CD4-positive, alpha-beta T cell treated with Interleukin-4 for 4 hours (primary cell): ENCODE results near the gene NHSL1.

ENCODE experiments used
- DNase-seq: peaks from one replicate; pipeline ENCODE4 v3.0.0-alpha.2; 2020

The NHSL1 gene, protein sequence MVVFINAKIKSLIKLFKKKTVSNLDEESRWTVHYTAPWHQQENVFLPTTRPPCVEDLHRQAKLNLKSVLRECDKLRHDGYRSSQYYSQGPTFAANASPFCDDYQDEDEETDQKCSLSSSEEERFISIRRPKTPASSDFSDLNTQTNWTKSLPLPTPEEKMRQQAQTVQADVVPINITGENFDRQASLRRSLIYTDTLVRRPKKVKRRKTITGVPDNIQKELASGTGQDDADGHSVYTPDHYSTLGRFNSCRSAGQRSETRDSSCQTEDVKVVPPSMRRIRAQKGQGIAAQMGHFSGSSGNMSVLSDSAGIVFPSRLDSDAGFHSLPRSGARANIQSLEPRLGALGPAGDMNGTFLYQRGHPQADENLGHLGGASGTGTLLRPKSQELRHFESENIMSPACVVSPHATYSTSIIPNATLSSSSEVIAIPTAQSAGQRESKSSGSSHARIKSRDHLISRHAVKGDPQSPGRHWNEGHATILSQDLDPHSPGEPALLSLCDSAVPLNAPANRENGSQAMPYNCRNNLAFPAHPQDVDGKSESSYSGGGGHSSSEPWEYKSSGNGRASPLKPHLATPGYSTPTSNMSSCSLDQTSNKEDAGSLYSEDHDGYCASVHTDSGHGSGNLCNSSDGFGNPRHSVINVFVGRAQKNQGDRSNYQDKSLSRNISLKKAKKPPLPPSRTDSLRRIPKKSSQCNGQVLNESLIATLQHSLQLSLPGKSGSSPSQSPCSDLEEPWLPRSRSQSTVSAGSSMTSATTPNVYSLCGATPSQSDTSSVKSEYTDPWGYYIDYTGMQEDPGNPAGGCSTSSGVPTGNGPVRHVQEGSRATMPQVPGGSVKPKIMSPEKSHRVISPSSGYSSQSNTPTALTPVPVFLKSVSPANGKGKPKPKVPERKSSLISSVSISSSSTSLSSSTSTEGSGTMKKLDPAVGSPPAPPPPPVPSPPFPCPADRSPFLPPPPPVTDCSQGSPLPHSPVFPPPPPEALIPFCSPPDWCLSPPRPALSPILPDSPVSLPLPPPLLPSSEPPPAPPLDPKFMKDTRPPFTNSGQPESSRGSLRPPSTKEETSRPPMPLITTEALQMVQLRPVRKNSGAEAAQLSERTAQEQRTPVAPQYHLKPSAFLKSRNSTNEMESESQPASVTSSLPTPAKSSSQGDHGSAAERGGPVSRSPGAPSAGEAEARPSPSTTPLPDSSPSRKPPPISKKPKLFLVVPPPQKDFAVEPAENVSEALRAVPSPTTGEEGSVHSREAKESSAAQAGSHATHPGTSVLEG (N-terminal part only)

DNA sequence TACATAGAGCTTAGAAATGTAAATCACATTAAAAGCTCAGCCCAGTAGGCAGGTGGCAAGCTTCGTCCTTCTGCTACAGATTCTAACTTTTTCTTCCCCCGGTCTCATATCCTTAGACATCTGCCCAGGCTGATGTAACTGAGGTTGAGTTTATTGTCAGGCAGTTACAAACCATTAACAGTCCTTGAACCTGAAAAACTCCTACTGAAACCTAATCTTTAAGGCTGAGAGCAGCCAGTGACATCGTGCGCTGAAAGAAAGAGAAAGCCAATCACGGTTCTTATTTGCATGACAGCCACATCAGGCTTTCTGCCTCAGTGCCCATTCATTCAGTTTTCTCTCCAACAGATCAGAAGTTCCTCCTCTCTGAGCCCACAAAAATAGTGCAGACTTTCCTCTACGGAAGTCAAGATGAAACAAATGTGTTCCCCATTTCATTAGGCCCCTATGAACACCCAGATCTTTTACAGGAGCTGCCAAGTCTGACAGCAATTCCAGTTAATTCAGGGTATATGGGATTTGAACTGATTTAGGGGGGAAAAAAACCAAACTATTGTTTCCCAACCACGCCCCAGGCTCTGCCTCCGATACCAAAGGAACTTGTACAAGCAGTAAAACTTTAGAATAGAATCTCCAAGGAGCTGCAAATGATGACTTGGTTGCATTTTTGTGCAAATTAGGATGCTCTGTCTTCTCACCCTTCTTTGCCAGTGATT lies at the start of gene NHSL1:
Gene NHSL1 (minus strand): TSS at position 192 of the 716 bp plus-strand sequence. CDS start 204 bp downstream, outside the sequence.
- DNase-seq: no peak

DNA sequence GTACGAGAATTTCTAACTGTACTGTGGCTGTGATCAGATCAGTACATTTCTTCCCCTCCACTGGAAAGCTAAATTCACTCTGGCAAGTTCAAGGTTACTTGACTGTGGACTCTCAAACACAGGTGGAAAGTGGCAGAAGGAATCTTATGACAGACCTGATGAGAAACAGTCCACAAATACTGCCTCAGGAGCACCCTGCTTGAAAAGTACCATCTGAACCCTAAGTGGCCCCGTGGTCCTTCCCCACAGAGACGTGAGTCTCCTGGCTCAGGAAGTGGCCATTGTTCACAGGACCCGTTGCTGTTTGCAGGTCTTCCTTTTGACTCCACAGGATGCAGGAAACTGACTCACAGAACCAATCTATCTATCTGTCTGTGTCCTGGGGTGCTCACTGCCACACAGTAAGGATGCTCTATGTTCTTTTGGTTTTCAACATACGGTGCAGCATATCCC lies 47.5 kb upstream of the NHSL1 start:
- DNase-seq: no peak

DNA sequence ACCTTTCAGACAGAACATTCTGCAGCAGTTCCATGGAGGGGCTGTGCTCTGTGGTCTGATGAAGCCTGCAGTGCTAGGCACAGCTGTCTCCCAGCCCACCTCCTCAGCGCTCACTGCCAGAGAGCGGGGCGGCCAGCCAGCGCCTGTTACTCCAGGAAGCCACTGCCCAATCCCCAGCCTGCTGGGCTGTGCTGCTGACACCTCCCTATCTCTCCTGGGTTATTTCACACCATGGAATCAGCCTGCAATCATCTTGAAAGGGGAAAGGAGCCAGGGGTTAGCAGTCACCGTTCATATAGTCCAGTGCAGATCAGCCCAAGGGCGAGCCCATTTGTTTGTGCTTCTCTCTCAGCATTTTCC lies 46.3 kb upstream of the NHSL1 start:
- DNase-seq: no peak

DNA sequence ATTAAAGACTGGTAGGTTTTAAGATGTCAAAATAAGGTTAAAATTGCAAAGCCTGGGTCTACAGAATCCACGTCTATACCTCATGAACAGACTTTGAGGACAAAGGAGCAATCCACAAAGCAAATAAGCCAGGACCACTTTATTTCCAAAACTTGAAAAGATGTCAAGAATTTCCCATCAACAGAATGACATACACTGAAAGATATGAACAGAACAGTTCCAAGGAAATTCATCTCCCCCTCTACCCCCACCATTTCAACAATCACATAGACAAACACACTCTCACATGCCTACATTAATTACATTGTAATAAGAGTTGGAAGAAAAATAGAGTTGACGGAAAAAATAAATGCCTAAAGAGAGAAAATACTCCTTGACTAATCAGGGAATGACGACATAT lies 45.2 kb upstream of the NHSL1 start:
- no peak for DNase-seq

DNA sequence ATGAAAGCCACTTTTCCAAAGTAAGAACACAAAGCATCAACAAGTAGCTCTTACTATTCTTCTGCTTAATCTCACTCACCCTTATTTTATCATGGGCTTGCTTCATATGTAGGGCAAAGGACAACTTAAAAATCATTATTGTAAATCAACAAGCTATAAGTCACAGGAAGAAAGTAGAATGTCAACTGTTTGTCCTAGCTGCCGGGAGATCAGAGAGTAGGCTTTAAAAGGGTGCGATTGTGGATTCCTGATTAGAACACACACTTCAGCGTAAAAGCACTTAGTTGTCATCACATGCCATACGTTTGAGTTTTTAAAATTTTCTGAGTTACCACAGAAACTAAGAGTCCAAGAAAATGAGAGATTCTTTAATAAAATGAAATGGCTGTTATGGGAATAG lies 44.4 kb upstream of the NHSL1 start:
- no peak for DNase-seq

DNA sequence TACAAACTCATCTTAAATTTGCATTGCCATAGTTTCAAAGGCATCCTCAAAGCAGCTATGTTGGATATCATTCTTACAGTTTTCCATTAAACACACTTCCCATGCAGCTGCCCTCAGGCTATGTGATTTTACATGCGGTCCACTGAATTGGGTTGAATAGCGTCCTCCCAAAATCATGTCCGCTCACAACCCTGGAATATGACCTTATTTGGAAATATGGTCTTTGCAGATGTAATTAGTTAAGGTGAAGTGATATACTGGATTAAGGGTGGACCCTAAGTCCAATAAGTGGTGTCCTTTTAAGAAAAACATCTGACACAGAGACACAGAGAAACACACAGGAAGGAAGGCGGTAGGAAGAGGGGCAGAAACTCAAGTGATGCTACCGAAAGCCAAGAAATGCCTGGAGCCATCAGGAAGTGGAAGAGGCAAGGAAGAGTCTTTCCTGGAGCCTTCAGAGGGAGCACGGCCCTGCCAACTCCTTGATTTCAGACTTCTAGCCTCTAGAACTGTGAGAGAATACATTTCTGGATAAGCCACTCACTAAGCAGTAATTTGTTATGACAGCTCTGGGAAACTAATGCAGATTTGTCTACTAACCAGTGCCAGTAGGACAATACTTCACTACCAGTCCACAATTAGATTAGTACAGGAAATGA lies 42.7 kb upstream of the NHSL1 start:
- no peak for DNase-seq

DNA sequence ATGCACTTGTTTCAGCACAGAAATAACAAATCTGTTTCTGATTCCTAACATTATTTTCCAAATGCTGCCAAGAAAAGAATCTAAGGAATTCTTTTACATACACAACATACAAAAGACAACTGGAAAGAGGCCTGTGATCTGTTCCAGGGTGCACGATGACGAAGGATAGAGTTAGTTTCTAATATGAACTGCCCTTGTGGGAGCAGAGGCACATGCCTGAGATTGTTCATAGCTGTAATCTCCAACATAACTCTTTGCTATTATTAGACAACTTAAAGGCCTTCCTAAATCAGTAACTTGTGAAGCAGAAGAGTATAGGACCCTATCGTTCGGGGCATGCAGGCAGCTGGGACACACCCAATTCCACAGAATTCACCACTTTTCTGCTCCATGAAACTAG lies 41.2 kb upstream of the NHSL1 start:
- no peak for DNase-seq

DNA sequence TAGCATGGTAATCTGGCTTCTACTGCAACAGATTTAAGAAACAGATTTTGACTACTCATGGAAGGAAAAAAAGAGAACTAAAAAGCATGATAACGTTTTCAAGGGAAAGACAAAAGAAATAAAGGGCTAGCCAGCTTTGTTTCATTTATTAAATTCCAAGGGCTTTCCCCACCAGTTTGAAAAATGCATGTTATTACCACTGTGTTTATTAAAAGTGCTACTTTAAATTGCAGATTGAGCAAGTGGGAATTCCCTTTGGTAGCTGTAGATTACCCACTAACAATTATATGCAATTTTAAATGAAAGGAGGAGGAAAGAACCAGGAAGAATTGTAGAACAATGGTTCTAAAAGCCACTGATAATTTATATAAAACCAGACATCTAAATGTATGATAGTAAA lies 40.6 kb upstream of the NHSL1 start:
- DNase-seq: no peak

DNA sequence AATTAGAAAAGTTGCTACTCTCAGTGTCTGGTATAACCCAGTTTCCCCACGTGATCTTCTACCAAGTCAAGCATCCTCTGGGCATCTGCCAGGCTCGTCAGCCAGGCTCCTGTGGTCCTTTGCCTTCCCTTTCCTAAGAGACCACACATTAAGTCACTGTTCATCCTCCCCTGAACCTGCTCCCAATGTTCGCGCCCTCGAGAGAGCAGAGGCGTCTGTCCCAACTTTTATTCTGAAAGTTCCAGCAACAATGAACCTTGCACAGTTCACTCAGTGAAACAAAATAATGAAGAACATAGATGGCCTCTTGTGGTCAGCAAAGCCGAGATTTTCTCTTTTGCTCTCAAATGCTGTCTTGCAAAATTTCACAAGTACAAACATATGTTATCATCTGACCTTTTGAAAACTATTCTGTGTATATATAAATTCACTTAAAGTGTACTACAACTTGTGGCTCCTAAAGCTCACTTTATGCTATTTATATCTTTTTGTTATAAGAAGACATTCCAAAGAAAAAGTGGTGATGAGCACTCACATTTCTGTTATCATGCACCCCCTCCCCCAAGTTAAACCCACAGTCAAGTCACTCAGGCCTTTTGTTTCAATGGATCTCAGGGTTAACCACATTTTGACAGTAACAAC lies 39.2 kb upstream of the NHSL1 start:
- no peak for DNase-seq

DNA sequence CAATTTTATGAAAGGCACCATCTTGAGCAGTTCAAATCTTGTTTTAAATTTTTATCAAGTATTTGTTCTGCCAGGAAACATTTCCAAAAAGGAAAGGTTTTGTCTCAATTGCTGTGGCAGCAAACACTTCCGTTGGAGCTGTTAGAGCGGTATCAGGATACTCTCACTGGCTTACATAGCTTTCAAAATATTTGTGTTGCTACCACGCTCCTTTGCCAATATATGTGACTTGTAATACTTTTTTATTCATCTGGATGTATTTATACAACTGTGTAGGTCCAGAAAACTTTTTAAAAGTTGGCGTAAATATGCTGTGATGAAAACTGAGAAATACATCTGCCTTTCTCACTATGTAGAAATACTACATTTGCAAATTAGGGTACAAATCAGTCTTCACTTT lies 37.8 kb upstream of the NHSL1 start:
- no peak for DNase-seq

DNA sequence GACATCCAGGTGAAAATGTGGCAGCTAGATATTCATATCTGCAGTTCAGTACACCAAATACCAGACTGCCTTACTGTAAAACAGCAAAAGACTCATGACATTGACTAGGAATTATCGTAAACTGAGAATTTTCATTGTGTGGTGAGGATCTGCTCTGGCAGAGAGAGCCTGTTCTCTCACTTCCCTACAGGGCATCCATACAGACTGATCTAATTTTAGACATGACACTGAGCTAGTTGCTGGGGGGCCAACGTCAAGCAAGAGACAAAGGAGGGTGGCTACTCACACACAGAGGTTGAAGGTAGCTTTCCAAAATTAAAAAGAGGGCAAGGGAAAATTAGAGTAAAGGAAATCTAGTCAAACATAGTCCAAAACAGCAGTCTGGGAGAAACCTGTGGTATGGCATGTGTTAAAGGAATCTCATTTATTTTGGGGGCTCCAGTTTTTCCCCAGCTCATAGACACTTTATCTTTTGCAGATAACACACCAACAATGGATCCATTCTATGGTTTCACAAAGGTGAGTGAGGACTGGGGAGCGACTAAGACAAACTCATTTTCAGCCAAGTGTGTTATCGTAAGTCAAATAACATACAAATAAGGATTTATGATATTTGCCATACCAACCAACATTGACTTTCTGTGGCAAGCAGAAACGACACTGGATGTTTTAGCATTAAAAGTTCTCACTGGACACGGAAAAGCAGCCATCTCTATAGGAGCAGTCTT lies 36.6 kb upstream of the NHSL1 start:
- DNase-seq: no peak

DNA sequence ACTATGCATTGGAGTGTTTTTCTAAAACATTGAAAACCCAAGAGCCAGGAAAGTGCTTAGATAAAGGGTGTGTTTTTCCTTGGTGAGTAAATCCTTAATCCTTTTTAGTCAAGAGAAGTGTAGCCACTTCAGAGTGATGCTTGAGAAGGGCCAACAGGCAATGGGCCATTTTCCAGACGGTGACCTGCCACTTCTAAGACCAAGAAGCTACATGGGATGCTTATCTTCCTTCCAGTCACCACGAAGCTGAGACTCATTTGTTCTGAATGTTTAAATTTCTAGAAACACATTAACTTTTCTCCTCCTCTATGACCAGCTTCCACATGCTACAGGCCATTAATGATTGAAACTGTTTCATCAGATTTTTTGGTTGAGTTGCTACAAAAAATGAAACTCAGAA lies 34.4 kb upstream of the NHSL1 start:
- no peak for DNase-seq

DNA sequence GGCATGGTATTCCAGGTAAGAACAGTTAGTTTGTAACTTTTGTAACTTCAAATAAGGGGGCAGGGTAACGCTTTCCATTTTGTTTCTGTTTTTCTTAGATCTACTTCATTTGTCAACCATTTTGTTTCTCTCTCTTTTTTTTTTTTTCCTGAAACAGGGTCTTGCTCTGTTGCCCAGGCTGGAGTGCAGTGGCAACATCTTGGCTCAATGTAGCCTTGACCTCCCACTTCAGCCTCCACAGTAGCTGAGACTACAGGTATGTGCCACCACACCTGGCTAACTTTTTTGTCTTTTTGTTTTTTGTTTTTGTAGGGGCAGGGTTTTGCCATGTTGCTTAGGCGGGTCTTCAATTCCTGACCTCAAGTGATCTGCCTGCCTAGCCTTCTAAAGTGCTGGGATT lies 32.1 kb upstream of the NHSL1 start:
- no peak for DNase-seq

DNA sequence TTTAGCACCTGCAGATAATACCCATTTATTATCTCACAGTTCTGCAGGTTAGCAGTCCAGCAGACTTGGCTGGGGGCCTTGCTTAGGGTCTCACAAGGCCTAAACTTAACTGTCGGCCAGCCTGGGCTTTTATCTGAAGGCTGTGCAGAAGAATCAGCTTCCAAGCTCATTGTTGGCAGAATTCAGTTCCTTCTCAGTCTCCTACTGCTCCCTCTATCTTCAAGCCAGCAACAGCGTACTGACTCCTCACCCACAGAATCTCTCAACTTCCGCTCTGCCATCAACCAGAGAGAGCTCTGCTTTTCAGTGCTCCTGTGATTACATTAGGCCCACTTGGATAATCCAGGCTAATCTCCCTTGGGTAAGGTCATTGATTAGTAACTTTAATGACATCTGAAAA lies 30.2 kb upstream of the NHSL1 start:
- DNase-seq: no peak

DNA sequence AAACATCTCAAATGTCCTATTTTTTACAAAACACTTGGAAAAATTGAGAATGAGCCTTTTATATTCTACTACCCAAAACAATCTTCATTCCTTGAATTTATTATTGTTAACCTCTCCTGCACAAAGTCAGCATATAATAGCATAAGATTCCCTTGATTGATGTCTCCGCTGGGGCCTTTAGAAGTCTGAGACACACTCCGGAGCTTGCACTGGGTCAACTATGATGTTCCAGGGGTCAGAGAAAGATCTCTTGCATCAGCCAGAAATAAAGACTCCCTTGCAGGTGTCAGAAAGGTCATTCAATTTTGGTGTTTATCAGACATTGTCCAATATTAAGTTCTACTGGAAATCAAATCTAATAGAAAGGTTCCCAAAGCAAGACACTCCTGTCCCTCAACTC lies 29.7 kb upstream of the NHSL1 start:
- no peak for DNase-seq

DNA sequence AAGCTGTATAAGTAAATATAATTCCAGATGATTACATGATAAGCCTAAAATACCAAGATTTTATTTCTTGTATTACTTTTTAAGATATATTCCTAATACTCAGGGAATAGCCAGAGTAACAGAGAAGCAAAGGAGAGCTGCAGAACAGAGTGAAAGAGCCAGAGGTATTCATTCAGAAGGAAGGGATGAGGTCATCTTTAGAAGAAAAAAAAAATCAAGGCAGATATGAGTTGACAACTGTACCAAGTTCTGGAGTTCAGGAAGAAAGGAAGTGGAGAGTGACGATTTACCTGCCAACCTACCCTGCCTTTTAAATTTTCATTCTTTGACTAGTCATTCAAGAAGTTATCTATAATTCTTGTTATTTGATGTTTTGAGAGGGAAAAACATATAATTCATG lies 28.8 kb upstream of the NHSL1 start:
- no peak for DNase-seq

DNA sequence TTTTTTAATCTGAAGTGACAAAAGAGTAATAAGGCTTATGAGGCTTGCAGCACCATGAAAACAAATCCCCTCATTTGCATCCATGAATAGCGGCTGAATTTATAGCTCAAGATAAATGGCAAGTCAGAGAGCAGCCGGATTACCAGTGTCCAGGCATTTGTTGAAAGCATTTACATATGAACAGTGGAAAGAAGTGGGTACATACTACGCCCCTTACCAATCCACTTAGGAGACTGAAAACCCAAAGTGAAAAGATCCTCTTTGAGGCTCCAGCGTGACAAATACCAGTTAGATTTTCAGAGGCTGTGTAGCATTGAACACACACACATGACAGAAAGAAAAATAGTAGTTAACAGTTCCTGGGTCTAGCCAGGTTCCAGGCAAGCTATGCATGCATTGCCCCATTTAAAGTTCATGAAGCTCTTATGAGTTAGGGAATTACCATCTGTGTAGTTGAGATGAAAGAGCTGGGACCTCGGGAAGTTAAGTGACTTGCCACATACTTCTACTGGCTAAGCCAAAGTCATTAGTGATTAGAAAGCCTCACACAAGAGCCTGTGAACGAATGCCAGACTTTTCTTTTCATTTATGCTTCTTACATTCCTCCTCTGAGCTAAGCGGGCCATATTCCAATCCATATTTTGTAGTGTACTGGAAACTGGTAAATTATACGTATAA lies 28.3 kb upstream of the NHSL1 start:
- DNase-seq: no peak

DNA sequence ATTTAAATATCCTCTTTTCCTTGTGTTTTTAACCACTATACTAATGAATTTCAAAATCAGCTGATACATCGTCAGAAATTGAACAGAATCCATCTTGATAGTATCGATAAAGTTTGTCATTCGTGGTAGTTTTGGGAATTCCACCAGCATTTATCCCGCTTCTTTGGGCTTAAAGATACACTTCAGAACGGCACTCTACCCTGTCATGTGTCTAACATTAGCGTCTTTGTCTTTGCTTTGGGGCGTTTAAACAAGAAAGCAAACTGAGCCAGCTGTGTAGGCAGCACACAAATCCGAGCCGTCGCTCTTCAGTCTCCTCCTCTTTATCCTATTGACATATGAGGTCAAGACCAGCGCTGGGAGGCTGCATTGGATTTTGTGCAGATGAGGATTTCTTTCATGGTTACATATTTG lies 27.5 kb upstream of the NHSL1 start:
- no peak for DNase-seq

DNA sequence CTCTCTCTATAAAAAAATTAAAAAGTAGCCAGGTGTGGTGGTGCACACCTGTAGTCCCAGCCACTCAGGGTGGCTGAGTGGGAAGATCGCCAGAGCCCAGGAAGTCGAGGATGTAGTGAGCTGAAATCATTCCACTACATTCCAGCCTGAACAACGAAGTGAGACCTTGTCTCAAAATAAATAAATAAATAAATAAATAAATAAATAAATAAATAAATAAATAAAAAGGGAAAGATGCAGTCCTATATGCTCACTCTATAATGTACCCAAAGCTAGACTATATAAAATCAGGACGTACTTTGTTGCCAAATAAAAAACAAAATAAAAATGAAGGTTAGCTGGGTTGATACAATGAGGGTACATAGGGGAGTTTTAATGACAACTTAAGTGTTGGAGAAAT lies 26.1 kb upstream of the NHSL1 start:
- no peak for DNase-seq

DNA sequence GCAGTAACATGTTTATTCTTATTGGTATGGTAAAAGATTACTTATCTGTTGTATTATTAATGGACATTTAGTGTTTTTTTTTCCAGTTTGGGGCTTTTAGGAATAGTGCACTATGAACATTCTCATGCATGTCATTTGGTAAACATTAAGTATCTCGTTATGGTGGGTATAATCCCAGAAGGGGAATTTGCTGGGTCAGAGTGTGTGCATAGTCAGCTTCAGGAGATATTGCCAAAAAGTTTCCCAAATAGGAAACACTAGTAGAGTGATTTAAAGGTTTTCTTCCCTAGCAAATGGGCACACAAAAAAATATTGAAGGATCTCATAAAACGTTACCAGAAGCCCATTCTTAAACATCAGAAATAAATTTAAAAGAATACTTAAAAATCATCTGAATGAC lies 25.2 kb upstream of the NHSL1 start:
- no peak for DNase-seq
